GM06990 (cell line): Measurements from ENCODE around the gene CPED1.

Source experiments
- DNase-seq: peaks from one replicate; pipeline ENCODE4 v3.0.0-alpha.2; 2011; ENCODE audit not compliant: insufficient read length; ENCODE audit errors: extremely low read depth
- H3K27me3 ChIP-seq: replicated peaks from 2 replicates; pipeline ENCODE4 v1.6.0; 2011; ENCODE audit warnings: low read length; ENCODE audit not compliant: control insufficient read depth, insufficient read depth
- H3K36me3 ChIP-seq: 2 replicates; pipeline ENCODE4 v1.5.1; 2011; ENCODE audit warnings: low read length; ENCODE audit not compliant: control insufficient read depth, insufficient read depth
- H3K4me3 ChIP-seq: replicated peaks from 2 replicates; pipeline ENCODE4 v1.5.1; 2011; ENCODE audit warnings: low read depth, mild to moderate bottlenecking, control low read depth, low read length
- TF ChIP-seq, protein P1 (sequence below): IDR thresholded peaks from 2 replicates; pipeline ENCODE4 v1.5.1; 2011; ENCODE audit warnings: low read length, control low read depth, mild to moderate bottlenecking, inconsistent platforms; ENCODE audit not compliant: insufficient read depth, poor library complexity, severe bottlenecking

CPED1 gene

DNA sequence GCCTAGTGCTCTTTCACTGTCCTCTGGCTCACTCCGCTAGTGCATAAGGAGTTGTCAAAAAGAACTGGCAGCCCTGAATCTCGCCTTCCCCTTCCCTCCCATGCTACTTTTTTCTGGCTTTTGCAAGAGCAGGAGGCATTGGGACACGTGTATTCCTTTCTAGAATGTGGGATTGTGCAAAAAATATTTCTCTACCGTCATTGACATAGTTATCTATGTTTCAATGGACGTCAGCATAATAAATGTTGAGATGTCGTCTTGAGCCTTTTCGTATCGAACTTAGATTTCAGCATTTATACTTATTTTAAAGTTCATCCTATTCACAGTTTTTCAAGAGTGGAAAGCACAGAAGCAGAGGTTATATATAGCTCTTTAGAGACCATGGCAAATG, 37.2 kb upstream of the CPED1 start:
- peak overlapping the region; percentile 93 for H3K4me3 ChIP-seq
- no peaks in the 10 kb centered on the region for H3K27me3 ChIP-seq
- DNase-seq = no peak
- TF ChIP-seq, protein P1, sequence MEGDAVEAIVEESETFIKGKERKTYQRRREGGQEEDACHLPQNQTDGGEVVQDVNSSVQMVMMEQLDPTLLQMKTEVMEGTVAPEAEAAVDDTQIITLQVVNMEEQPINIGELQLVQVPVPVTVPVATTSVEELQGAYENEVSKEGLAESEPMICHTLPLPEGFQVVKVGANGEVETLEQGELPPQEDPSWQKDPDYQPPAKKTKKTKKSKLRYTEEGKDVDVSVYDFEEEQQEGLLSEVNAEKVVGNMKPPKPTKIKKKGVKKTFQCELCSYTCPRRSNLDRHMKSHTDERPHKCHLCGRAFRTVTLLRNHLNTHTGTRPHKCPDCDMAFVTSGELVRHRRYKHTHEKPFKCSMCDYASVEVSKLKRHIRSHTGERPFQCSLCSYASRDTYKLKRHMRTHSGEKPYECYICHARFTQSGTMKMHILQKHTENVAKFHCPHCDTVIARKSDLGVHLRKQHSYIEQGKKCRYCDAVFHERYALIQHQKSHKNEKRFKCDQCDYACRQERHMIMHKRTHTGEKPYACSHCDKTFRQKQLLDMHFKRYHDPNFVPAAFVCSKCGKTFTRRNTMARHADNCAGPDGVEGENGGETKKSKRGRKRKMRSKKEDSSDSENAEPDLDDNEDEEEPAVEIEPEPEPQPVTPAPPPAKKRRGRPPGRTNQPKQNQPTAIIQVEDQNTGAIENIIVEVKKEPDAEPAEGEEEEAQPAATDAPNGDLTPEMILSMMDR = no peak
- no peaks in the 10 kb centered on the region; the same call in 1 of the 2 replicates for H3K36me3 ChIP-seq

DNA sequence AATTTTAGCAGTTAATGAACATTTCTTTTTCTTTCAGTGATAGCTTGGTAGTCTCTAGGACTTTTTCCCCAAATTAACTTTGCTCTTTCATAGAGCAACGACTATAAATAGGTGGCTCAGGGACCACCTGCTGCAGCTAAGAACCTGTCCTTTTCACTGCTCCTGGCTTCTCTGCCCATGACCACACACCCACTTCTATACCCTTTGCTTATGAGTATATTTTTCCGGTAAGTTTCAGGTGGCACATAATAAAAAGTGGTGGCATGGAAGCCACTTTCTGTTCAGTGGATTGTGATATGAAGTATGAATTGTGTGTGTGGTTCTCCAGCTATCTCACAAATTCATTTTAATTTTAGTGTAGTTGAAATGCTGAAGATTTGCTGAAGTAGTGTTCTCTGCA, 36.7 kb upstream of the CPED1 start:
- Histone ChIP-seq H3K4me3 (peak overlapping the region; percentile 93), H3K27me3 (no peaks in the 10 kb centered on the region), H3K36me3 (no peaks in the 10 kb centered on the region; the same call in 1 of the 2 replicates)
- TF ChIP-seq, protein P1 = no peak
- no peak for DNase-seq

DNA sequence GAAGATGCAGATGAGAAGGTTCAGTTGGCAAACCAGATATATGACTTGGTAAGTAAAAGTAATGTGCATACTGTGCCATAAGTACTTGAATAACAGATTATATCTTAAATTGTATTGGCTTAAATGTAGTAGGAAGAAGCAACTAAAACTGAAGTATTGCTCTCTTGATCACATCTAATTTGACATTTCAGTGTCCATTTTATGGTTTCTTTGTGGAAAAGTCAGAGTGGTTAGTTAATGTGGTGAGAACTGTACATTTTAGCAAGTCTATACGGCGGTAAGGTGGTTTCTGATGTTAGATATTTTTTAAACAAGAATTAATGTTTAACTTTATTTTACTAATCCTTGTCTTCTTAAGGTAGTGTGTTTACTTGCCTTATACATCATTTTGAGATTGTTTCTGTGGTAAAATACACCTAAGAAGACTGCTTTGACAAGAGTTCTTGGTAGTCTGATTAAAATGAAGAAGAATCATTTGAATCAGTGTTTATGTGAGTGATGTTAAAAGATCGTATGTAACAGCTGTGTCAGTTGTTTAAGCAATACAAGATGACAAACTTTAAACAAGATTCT, 32.8 kb upstream of the CPED1 start:
- H3K27me3 ChIP-seq = no peaks in the 10 kb centered on the region
- DNase-seq = no peak
- H3K4me3 ChIP-seq = no peak overlapping the region
- no peaks in the 10 kb centered on the region; the same call in none of the 2 replicates for H3K36me3 ChIP-seq
- TF ChIP-seq, protein P1 = no peak

DNA sequence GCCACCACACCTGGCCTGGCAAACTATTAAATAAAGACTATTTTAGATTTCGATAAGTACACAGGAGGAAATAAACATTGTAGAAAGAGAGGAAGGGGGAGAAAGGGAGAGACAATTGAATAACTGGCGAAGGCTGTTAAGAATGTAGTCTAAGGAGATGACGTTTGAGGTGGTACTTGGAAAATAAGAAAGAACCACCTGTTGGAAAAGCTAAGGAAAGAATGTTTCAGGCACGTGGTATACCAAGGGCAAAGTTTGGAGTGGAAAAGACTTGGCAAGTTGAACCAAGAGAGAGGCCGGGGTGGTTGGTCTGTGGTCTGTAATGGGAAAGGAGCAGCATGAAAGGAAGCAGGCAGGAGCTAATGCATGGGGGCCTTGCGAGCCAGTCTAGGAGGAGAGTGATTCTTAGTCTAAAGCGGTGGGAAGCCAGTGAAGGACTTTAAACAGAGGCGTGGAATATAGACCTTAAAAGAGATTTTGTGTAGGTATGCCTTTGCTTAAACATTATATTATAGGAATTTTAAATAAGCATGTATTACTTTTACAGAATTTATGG, 28.5 kb upstream of the CPED1 start:
- DNase-seq = no peak
- Histone ChIP-seq H3K36me3 (peaks cover 2% of the 10 kb centered on the region), H3K27me3 (no peaks in the 10 kb centered on the region), H3K4me3 (no peak overlapping the region)
- TF ChIP-seq, protein P1 = no peak

DNA sequence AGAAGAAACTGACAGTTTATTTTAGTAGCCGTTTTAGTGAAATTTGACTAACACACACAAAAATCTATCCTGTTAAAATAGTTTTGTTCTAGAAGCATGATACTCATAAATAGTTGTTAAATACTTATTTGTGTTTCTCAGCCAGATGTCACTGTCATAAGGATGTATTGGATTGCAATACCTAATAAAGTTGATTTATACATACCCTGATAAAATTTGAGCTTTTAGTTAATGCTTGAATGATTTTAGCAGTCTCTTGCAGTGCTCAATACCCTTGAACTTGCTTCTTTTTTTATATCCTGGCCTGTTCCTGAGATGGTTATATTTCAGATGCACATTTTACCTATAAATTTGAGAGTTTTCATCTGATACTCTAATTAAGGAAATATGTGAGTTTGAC, 27.8 kb upstream of the CPED1 start:
- no peak overlapping the region for H3K4me3 ChIP-seq
- DNase-seq = no peak
- peaks cover 2% of the 10 kb centered on the region for H3K36me3 ChIP-seq
- TF ChIP-seq, protein P1 = no peak
- no peaks in the 10 kb centered on the region for H3K27me3 ChIP-seq
